Measurements from ENCODE around the gene SCG5.
"Not testable (repeated sequence)": the region's sequence is repeated elsewhere in the genome, so short reads cannot be mapped to it uniquely, and the experiment has no call there.

The SCG5 gene

GRCh38 chr15:32641517-32642059 is at the start of gene SCG5:
TSS of gene SCG5 (plus strand) at chr15:32641710. CDS start at chr15:32643593, 1,883 bp downstream.
- no peak for TF ChIP-seq CTCF (conservative IDR thresholded peaks at IDR 0.05; ENCODE audit: low read length)
- TF ChIP-seq EZH2phosphoT487 (IDR thresholded peaks at IDR 0.05; ENCODE audit: borderline replicate concordance): no peak
- Histone ChIP-seq H2AFZ (ENCODE audit: low read length) (no peak within 1 kb of the TSS), H3K79me2 (ENCODE audit: insufficient read depth, low read length) (peaks cover 15% of the 10 kb centered on the region; the same call in 1 of the 2 replicates), H3K4me2 (ENCODE audit: low read depth, low read length, poor library complexity, severe bottlenecking) (no peak within 1 kb of the TSS), H3K36me3 (ENCODE audit: insufficient read depth, low read length) (peaks cover 42% of the 10 kb centered on the region), H3K4me3 (ENCODE audit: low read length, poor library complexity, severe bottlenecking) (no peak within 1 kb of the TSS), H3K9ac (ENCODE audit: low read depth, low read length, poor library complexity, severe bottlenecking) (no peak within 1 kb of the TSS), H4K20me1 (ENCODE audit: insufficient read depth, low read length, poor library complexity, severe bottlenecking) (peaks cover 18% of the 10 kb centered on the region), H3K9me3 (ENCODE audit: insufficient read depth, low read depth, low read length) (no peaks in the 10 kb centered on the region), H3K4me1 (ENCODE audit: insufficient read depth, low read length, poor library complexity, severe bottlenecking) (no peaks in the 10 kb centered on the region), H3K9me2 (replicated peaks; ENCODE audit: low read depth, low read length) (no peaks in the 10 kb centered on the region), H3K27me3 (ENCODE audit: insufficient read depth, low read length, poor library complexity, severe bottlenecking) (no peaks in the 10 kb centered on the region), H3F3A (ENCODE audit: low read depth) (no peaks in the 10 kb centered on the region; the same call in 1 of the 2 replicates)

GRCh38 chr15:32593151-32593550 is 48.4 kb upstream of the SCG5 start, which contains the start of gene GOLGA8N:
TSS of gene GOLGA8N (plus strand) at chr15:32593456.
- not testable (repeated sequence) for H3K4me3 ChIP-seq (ENCODE audit: low read length, poor library complexity, severe bottlenecking); H3K36me3 ChIP-seq (ENCODE audit: insufficient read depth, low read length); H3K4me2 ChIP-seq (ENCODE audit: low read depth, low read length, poor library complexity, severe bottlenecking); H3F3A ChIP-seq (ENCODE audit: low read depth); H2AFZ ChIP-seq (ENCODE audit: low read length); H3K9ac ChIP-seq (ENCODE audit: low read depth, low read length, poor library complexity, severe bottlenecking); H3K9me3 ChIP-seq (ENCODE audit: insufficient read depth, low read depth, low read length); H4K20me1 ChIP-seq (ENCODE audit: insufficient read depth, low read length, poor library complexity, severe bottlenecking); H3K27me3 ChIP-seq (ENCODE audit: insufficient read depth, low read length, poor library complexity, severe bottlenecking); H3K9me2 ChIP-seq (replicated peaks; ENCODE audit: low read depth, low read length); H3K4me1 ChIP-seq (ENCODE audit: insufficient read depth, low read length, poor library complexity, severe bottlenecking); H3K79me2 ChIP-seq (ENCODE audit: insufficient read depth, low read length)

GRCh38 chr15:32609518-32609917 is 32.0 kb upstream of the SCG5 start:
- H3K27me3 ChIP-seq (ENCODE audit: insufficient read depth, low read length, poor library complexity, severe bottlenecking); H4K20me1 ChIP-seq (ENCODE audit: insufficient read depth, low read length, poor library complexity, severe bottlenecking); H3K4me1 ChIP-seq (ENCODE audit: insufficient read depth, low read length, poor library complexity, severe bottlenecking); H3K4me3 ChIP-seq (ENCODE audit: low read length, poor library complexity, severe bottlenecking); H3K9ac ChIP-seq (ENCODE audit: low read depth, low read length, poor library complexity, severe bottlenecking); H3K4me2 ChIP-seq (ENCODE audit: low read depth, low read length, poor library complexity, severe bottlenecking); H3K79me2 ChIP-seq (ENCODE audit: insufficient read depth, low read length); H3F3A ChIP-seq (ENCODE audit: low read depth); H2AFZ ChIP-seq (ENCODE audit: low read length); H3K9me2 ChIP-seq (replicated peaks; ENCODE audit: low read depth, low read length); H3K36me3 ChIP-seq (ENCODE audit: insufficient read depth, low read length); H3K9me3 ChIP-seq (ENCODE audit: insufficient read depth, low read depth, low read length): not testable (repeated sequence)

- H3K4me1 ChIP-seq (ENCODE audit: insufficient read depth, low read length, poor library complexity, severe bottlenecking); H3K9ac ChIP-seq (ENCODE audit: low read depth, low read length, poor library complexity, severe bottlenecking); H3K4me2 ChIP-seq (ENCODE audit: low read depth, low read length, poor library complexity, severe bottlenecking): not testable (repeated sequence)
Observed at GRCh38 chr15:32610719-32611118, 30.8 kb upstream of the SCG5 start.

GRCh38 chr15:32614712-32615050 is 26.8 kb upstream of the SCG5 start:
- H3F3A ChIP-seq (ENCODE audit: low read depth); H3K27me3 ChIP-seq (ENCODE audit: insufficient read depth, low read length, poor library complexity, severe bottlenecking); H3K36me3 ChIP-seq (ENCODE audit: insufficient read depth, low read length); H3K9me3 ChIP-seq (ENCODE audit: insufficient read depth, low read depth, low read length); H3K9me2 ChIP-seq (replicated peaks; ENCODE audit: low read depth, low read length); H3K4me1 ChIP-seq (ENCODE audit: insufficient read depth, low read length, poor library complexity, severe bottlenecking): not testable (repeated sequence)
- H2AFZ ChIP-seq (ENCODE audit: low read length): peak overlapping the region; percentile 46
- H4K20me1 ChIP-seq (ENCODE audit: insufficient read depth, low read length, poor library complexity, severe bottlenecking): peaks cover 12% of the 10 kb centered on the region
- H3K9ac ChIP-seq (ENCODE audit: low read depth, low read length, poor library complexity, severe bottlenecking): peak overlapping the region; percentile 98
- peak overlapping the region; percentile 88 for H3K4me3 ChIP-seq (ENCODE audit: low read length, poor library complexity, severe bottlenecking)
- peaks cover 50% of the 10 kb centered on the region for H3K79me2 ChIP-seq (ENCODE audit: insufficient read depth, low read length)
- peak overlapping the region; percentile 72 for H3K4me2 ChIP-seq (ENCODE audit: low read depth, low read length, poor library complexity, severe bottlenecking)

More at GRCh38 chr15:32610719-32611118, 30.8 kb upstream of the SCG5 start:
- H4K20me1 ChIP-seq (ENCODE audit: insufficient read depth, low read length, poor library complexity, severe bottlenecking); H2AFZ ChIP-seq (ENCODE audit: low read length); H3K9me2 ChIP-seq (replicated peaks; ENCODE audit: low read depth, low read length); H3K36me3 ChIP-seq (ENCODE audit: insufficient read depth, low read length); H3K4me3 ChIP-seq (ENCODE audit: low read length, poor library complexity, severe bottlenecking); H3K9me3 ChIP-seq (ENCODE audit: insufficient read depth, low read depth, low read length); H3K27me3 ChIP-seq (ENCODE audit: insufficient read depth, low read length, poor library complexity, severe bottlenecking); H3F3A ChIP-seq (ENCODE audit: low read depth): not testable (repeated sequence)
- peaks cover 11% of the 10 kb centered on the region for H3K79me2 ChIP-seq (ENCODE audit: insufficient read depth, low read length)

GRCh38 chr15:32615051-32615870 is 26.2 kb upstream of the SCG5 start, which contains the start of gene ARHGAP11A:
TSS of gene ARHGAP11A (plus strand) at chr15:32615504. CDS start at chr15:32616212, 708 bp downstream.
- not testable (repeated sequence) for H3K27me3 ChIP-seq (ENCODE audit: insufficient read depth, low read length, poor library complexity, severe bottlenecking); H3K36me3 ChIP-seq (ENCODE audit: insufficient read depth, low read length); H3F3A ChIP-seq (ENCODE audit: low read depth); H3K9me2 ChIP-seq (replicated peaks; ENCODE audit: low read depth, low read length); H3K4me1 ChIP-seq (ENCODE audit: insufficient read depth, low read length, poor library complexity, severe bottlenecking); H3K9me3 ChIP-seq (ENCODE audit: insufficient read depth, low read depth, low read length)
- Histone ChIP-seq H3K4me2 (ENCODE audit: low read depth, low read length, poor library complexity, severe bottlenecking) (peak within 1 kb of the TSS; percentile 83), H3K4me3 (ENCODE audit: low read length, poor library complexity, severe bottlenecking) (peak within 1 kb of the TSS; percentile 88), H2AFZ (ENCODE audit: low read length) (peak within 1 kb of the TSS; percentile 46), H3K9ac (ENCODE audit: low read depth, low read length, poor library complexity, severe bottlenecking) (peak within 1 kb of the TSS; percentile 98), H4K20me1 (ENCODE audit: insufficient read depth, low read length, poor library complexity, severe bottlenecking) (peaks cover 15% of the 10 kb centered on the region), H3K79me2 (ENCODE audit: insufficient read depth, low read length) (peaks cover 56% of the 10 kb centered on the region)
